ENCODE data around the gene DYNC2H1. TPM values are rescaled to one million over a fixed set of nuclear protein-coding genes. Genes with fewer than 3 reads are reported as not detected.

Gene DYNC2H1
- total RNA-seq, 1 donor from 2014 or later = 18.6 TPM

- H3K27ac Mint-ChIP-seq = no peak overlapping the region
- TF ChIP-seq, protein P1, sequence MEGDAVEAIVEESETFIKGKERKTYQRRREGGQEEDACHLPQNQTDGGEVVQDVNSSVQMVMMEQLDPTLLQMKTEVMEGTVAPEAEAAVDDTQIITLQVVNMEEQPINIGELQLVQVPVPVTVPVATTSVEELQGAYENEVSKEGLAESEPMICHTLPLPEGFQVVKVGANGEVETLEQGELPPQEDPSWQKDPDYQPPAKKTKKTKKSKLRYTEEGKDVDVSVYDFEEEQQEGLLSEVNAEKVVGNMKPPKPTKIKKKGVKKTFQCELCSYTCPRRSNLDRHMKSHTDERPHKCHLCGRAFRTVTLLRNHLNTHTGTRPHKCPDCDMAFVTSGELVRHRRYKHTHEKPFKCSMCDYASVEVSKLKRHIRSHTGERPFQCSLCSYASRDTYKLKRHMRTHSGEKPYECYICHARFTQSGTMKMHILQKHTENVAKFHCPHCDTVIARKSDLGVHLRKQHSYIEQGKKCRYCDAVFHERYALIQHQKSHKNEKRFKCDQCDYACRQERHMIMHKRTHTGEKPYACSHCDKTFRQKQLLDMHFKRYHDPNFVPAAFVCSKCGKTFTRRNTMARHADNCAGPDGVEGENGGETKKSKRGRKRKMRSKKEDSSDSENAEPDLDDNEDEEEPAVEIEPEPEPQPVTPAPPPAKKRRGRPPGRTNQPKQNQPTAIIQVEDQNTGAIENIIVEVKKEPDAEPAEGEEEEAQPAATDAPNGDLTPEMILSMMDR (IDR thresholded peaks at IDR 0.05; ENCODE audit: unreplicated experiment) = no peak
- no peaks in the 10 kb centered on the region for H3K4me1 Mint-ChIP-seq (ENCODE audit: low read depth)
- no peak for DNase-seq (ENCODE audit: low spot score, unreplicated experiment)
- no peaks in the 10 kb centered on the region for H3K27me3 Mint-ChIP-seq
- no peaks in the 10 kb centered on the region for H3K36me3 Mint-ChIP-seq (ENCODE audit: insufficient read depth)
- no peaks in the 10 kb centered on the region for H3K9me3 Mint-ChIP-seq (ENCODE audit: low read depth)
- no peak overlapping the region for H3K4me3 Mint-ChIP-seq (ENCODE audit: low read depth)
These were observed 61.6 kb downstream of the DYNC2H1 start for GRCh38 chr11:103170865-103171264.

DNA sequence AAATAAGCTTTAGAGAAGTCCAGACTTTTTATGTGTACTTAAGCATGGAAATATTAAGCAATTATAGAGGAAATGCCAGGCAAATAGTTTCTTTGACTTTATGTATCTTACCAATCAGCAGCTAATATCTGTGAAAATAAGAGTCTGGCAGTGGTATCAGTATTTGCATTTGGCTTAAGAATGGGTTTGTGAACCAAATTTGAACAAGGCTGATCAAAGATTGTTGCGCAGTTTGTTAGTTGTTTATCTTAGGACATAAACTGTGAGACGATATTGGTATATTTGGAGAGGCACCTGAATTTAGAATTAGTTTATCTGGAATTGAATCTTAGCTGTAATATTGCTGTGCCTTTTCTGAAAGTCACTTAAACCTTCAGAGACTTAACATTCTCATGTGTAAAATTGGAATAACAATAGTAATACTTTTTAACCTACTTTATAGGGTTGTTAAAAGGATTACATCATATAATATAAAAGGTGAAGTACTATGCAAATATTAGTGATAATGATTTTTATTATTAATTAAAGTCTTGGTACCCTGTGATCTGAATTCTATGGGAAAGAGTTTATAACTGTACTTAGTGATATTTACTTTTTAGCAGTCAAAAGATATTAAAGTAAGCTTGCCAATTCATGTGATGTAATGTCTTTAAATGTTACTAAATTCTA, 66.4 kb downstream of the DYNC2H1 start:
- Mint-ChIP-seq H3K27ac (no peak overlapping the region), H3K4me3 (ENCODE audit: low read depth) (no peak overlapping the region), H3K9me3 (ENCODE audit: low read depth) (no peaks in the 10 kb centered on the region)

GRCh38 chr11:103183981-103184611, 74.9 kb downstream of the DYNC2H1 start:
- no peak for DNase-seq (ENCODE audit: low spot score, unreplicated experiment)
- Mint-ChIP-seq H3K27ac (no peak overlapping the region), H3K9me3 (ENCODE audit: low read depth) (no peaks in the 10 kb centered on the region), H3K36me3 (ENCODE audit: insufficient read depth) (peaks cover 2% of the 10 kb centered on the region), H3K27me3 (no peaks in the 10 kb centered on the region), H3K4me3 (ENCODE audit: low read depth) (no peak overlapping the region), H3K4me1 (ENCODE audit: low read depth) (no peaks in the 10 kb centered on the region)
- TF ChIP-seq, protein P1 (IDR thresholded peaks at IDR 0.05; ENCODE audit: unreplicated experiment) = no peak

More for the DNA sequence above, 66.4 kb downstream of the DYNC2H1 start:
- TF ChIP-seq, protein P1 (IDR thresholded peaks at IDR 0.05; ENCODE audit: unreplicated experiment) = no peak
- no peak for DNase-seq (ENCODE audit: low spot score, unreplicated experiment)
- H3K36me3 Mint-ChIP-seq (ENCODE audit: insufficient read depth) = no peaks in the 10 kb centered on the region
- no peaks in the 10 kb centered on the region for H3K27me3 Mint-ChIP-seq
- no peaks in the 10 kb centered on the region for H3K4me1 Mint-ChIP-seq (ENCODE audit: low read depth)

- Mint-ChIP-seq H3K27ac (no peak overlapping the region), H3K9me3 (ENCODE audit: low read depth) (no peaks in the 10 kb centered on the region), H3K4me3 (ENCODE audit: low read depth) (no peak overlapping the region), H3K27me3 (no peaks in the 10 kb centered on the region), H3K36me3 (ENCODE audit: insufficient read depth) (peaks cover 7% of the 10 kb centered on the region), H3K4me1 (ENCODE audit: low read depth) (no peaks in the 10 kb centered on the region)
- DNase-seq (ENCODE audit: low spot score, unreplicated experiment) = no peak
- TF ChIP-seq, protein P1 (IDR thresholded peaks at IDR 0.05; ENCODE audit: unreplicated experiment) = peak; percentile 67
These were observed 92.9 kb downstream of the DYNC2H1 start for GRCh38 chr11:103202048-103202651.

DNA sequence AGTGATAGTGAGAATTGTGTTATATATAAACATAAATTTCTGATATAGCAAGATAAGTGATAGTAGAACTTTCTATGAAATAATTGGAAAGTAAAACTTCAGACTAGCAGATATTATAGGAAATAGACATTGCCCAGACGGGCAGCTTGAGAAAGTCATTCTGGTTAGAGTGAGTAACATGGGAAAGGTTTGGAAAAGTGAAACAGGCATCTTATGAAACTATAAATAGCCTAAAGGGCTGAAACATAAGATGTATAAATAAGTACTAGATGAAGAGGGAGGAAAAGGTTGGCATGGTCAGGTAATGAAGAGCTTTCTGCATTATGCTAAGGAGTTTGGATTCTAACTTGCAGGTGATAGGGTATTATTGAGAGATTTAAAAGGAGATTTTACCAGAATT, 101.3 kb downstream of the DYNC2H1 start:
- H3K4me3 Mint-ChIP-seq (ENCODE audit: low read depth) = no peak overlapping the region

More for the DNA sequence above, 101.3 kb downstream of the DYNC2H1 start:
- no peak for DNase-seq (ENCODE audit: low spot score, unreplicated experiment)
- TF ChIP-seq, protein P1 (IDR thresholded peaks at IDR 0.05; ENCODE audit: unreplicated experiment) = no peak
- Mint-ChIP-seq H3K27ac (no peak overlapping the region), H3K9me3 (ENCODE audit: low read depth) (peaks cover 6% of the 10 kb centered on the region), H3K4me1 (ENCODE audit: low read depth) (no peaks in the 10 kb centered on the region), H3K36me3 (ENCODE audit: insufficient read depth) (no peaks in the 10 kb centered on the region), H3K27me3 (no peaks in the 10 kb centered on the region)

Measured in progenitor cell of endocrine pancreas (in vitro differentiated cells).